Panc1 (cell line): ENCODE results near the gene APLN. TPM values are rescaled to one million over a fixed set of nuclear protein-coding genes. Genes with fewer than 3 reads are reported as not detected.

Experiments
- ATAC-seq: fragments of 200-7000 bp; cut with Tn5 transposase; 2 replicates; pipeline ENCODE4 v1.9.1; 2020; ENCODE audit warnings: mild to moderate bottlenecking, moderate library complexity
- BruUV-seq: library from RNA; stranded (reverse); fragments of 400-500 nt; replicated peaks from 2 replicates; lab custom pipeline; 2021; lab: Mats Ljungman, UMichigan
- CTCF ChIA-PET: fragments of 300-600 bp; sonication (Branson Sonifier 250); formaldehyde crosslinking; loops from one replicate; lab custom pipeline; 2022; ENCODE audit warnings: antibody characterized with exemption; lab: Charles Lee
- POLR2A ChIA-PET: fragments of 300-600 bp; sonication (Branson Sonifier 250); formaldehyde crosslinking; loops from one replicate; lab custom pipeline; 2022; ENCODE audit warnings: antibody characterized with exemption; lab: Charles Lee
- DNase-seq: peaks from one replicate; pipeline ENCODE4 v3.0.0-alpha.2; 2010; ENCODE audit warnings: low read depth, low spot score
- H3K27ac ChIP-seq: 2 replicates; pipeline ENCODE4 v1.5.1; 2011; ENCODE audit warnings: mild to moderate bottlenecking, low read length, inconsistent platforms
- H3K27me3 ChIP-seq: fragments of 200-500 bp; sonication (Bioruptor generic); 2 replicates; pipeline ENCODE4 v1.6.0; 2014; ENCODE audit warnings: low read length, inconsistent platforms; ENCODE audit not compliant: control insufficient read depth, insufficient read depth
- H3K36me3 ChIP-seq: fragments of 200-500 bp; sonication (Bioruptor generic); 2 replicates; pipeline ENCODE4 v1.5.1; 2014; ENCODE audit warnings: inconsistent platforms, mild to moderate bottlenecking, low read length, moderate library complexity; ENCODE audit not compliant: control insufficient read depth, insufficient read depth
- H3K4me1 ChIP-seq: 2 replicates; pipeline ENCODE4 v1.5.1; 2011; ENCODE audit warnings: inconsistent platforms, mild to moderate bottlenecking, low read length, moderate library complexity; ENCODE audit not compliant: control insufficient read depth, insufficient read depth
- H3K4me3 ChIP-seq, 2 experiments: 2 replicates each; pipeline ENCODE4 v1.5.1; 2011 to 2012; ENCODE audit warnings: low read depth in 2 of 2, low read length in 2 of 2, mild to moderate bottlenecking in 2 of 2, inconsistent platforms in 1 of 2, moderate library complexity in 1 of 2
- H3K9me3 ChIP-seq: fragments of 200-500 bp; sonication (Bioruptor generic); 2 replicates; pipeline ENCODE4 v1.5.1; 2014; ENCODE audit warnings: low read depth, mild to moderate bottlenecking, inconsistent platforms, low read length, moderate library complexity; ENCODE audit not compliant: control insufficient read depth, insufficient read depth
- POLR2AphosphoS5 ChIP-seq: IDR thresholded peaks from 2 replicates; pipeline ENCODE4 v1.6.1; 2012; ENCODE audit warnings: mild to moderate bottlenecking, low read depth, low read length, moderate library complexity
- SIN3A ChIP-seq: IDR thresholded peaks from 2 replicates; pipeline ENCODE4 v1.6.1; 2012; ENCODE audit warnings: low read depth, mild to moderate bottlenecking, low read length, moderate library complexity, borderline replicate concordance; ENCODE audit not compliant: insufficient read depth
- TCF7L2 ChIP-seq: IDR thresholded peaks from 2 replicates; pipeline ENCODE4 v1.6.1; 2011; ENCODE audit warnings: mild to moderate bottlenecking, low read depth, low read length, inconsistent platforms
- in situ Hi-C: cut with HindIII; loops from 2 replicates; pipeline ENCODE4 v1.10.0; 2016; ENCODE audit warnings: low sequenced_read_pairs, low pct_unique_long_range_greater_than_20kb
- intact Hi-C: fragments of 100-400 bp; cut with micrococcal nuclease; formaldehyde crosslinking; loops from one replicate; pipeline ENCODE4 v1.10.0; 2022; ENCODE audit not compliant: unreplicated experiment
- total RNA-seq: library from RNA; stranded (reverse); gene quantifications from one replicate; pipeline ENCODE4 v1.2.1, GENCODE V29; 2021; ENCODE audit not compliant: unreplicated experiment
- TF ChIP-seq, protein P1 (sequence below): fragments of 450-650 bp; IDR thresholded peaks from 2 replicates; pipeline ENCODE4 v1.5.1; 2017; ENCODE audit warnings: mild to moderate bottlenecking
- TF ChIP-seq, protein P2 (sequence below), 2 experiments: IDR thresholded peaks; 2 replicates each; pipeline ENCODE4 v1.6.1; 2011 to 2012; ENCODE audit warnings: low read depth in 2 of 2, control low read depth in 1 of 2, low read length in 1 of 2, mild to moderate bottlenecking in 1 of 2, moderate library complexity in 1 of 2; ENCODE audit not compliant: insufficient read depth in 1 of 2

The APLN gene
- total RNA-seq, 1 experiment from 2014 or later = 1.1 TPM

DNA sequence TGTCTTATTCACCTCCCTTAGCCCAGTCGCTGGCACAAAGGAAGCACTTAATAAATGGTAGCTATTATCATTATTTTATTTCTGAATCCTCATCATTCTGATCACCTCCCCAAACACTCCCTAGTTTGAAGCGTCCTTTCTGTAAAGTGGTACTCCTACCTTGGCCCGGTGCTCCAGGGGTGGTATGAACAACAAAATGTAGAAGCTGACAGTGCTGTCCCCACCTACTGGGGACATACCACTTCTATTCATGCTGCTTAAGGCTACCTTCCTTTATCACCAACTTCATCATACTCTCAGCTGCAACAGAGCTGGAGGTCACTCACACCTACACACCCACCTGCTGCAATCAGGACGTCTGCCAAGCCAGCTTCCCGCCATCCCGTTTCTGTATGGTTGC, 40.8 kb upstream of the APLN start:
- Histone ChIP-seq H3K27me3 (no peaks in the 10 kb centered on the region), H3K9me3 (no peaks in the 10 kb centered on the region), H3K4me1 (peaks cover 15% of the 10 kb centered on the region), H3K36me3 (no peaks in the 10 kb centered on the region), H3K27ac (no peak overlapping the region), H3K4me3 (no peak overlapping the region)
- intact Hi-C loops = no loop called here
- CTCF ChIA-PET = no interaction called here
- DNase-seq (no peak), ATAC-seq (no peak)
- no TSS peak for BruUV-seq
- no peak for TF ChIP-seq POLR2AphosphoS5
- in situ Hi-C loops = no loop called here
- POLR2A ChIA-PET = no interaction called here

DNA sequence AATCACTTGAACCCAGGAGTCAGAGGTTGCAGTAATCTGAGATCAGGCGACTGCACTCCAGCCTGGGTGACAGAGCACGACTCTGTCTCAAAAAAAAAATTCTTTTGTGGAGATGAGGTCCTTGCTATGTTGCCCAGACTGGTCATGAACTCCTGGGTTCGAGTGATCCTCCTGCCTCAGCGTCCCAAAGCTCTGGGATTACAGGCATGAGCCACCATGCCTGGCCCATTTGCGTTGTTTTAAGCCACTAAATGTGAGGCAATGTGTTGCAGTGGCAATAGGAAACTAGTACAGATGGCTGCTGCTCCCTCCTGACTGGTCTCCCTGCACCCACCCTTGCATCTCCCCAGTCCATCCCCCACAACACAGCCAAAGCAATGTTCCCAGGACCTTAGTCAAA, 40.0 kb upstream of the APLN start:
- H3K4me3 ChIP-seq = no peak overlapping the region
- CTCF ChIA-PET = no interaction called here
- ATAC-seq (no peak), DNase-seq (no peak)
- intact Hi-C loops (no loop called here), in situ Hi-C loops (no loop called here)
- H3K27ac ChIP-seq = no peak overlapping the region
- no peaks in the 10 kb centered on the region for H3K9me3 ChIP-seq
- no peaks in the 10 kb centered on the region for H3K27me3 ChIP-seq
- POLR2A ChIA-PET = interaction anchor here (0.6 kb wide), 1 partner anchor 195 kb away, joined by 3 read pairs; no protein-coding TSS in a partner anchor
- peaks cover 15% of the 10 kb centered on the region for H3K4me1 ChIP-seq
- no peaks in the 10 kb centered on the region for H3K36me3 ChIP-seq
- no TSS peak for BruUV-seq
- TF ChIP-seq, protein P1, sequence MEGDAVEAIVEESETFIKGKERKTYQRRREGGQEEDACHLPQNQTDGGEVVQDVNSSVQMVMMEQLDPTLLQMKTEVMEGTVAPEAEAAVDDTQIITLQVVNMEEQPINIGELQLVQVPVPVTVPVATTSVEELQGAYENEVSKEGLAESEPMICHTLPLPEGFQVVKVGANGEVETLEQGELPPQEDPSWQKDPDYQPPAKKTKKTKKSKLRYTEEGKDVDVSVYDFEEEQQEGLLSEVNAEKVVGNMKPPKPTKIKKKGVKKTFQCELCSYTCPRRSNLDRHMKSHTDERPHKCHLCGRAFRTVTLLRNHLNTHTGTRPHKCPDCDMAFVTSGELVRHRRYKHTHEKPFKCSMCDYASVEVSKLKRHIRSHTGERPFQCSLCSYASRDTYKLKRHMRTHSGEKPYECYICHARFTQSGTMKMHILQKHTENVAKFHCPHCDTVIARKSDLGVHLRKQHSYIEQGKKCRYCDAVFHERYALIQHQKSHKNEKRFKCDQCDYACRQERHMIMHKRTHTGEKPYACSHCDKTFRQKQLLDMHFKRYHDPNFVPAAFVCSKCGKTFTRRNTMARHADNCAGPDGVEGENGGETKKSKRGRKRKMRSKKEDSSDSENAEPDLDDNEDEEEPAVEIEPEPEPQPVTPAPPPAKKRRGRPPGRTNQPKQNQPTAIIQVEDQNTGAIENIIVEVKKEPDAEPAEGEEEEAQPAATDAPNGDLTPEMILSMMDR = no peak
- TF ChIP-seq, protein P2, sequence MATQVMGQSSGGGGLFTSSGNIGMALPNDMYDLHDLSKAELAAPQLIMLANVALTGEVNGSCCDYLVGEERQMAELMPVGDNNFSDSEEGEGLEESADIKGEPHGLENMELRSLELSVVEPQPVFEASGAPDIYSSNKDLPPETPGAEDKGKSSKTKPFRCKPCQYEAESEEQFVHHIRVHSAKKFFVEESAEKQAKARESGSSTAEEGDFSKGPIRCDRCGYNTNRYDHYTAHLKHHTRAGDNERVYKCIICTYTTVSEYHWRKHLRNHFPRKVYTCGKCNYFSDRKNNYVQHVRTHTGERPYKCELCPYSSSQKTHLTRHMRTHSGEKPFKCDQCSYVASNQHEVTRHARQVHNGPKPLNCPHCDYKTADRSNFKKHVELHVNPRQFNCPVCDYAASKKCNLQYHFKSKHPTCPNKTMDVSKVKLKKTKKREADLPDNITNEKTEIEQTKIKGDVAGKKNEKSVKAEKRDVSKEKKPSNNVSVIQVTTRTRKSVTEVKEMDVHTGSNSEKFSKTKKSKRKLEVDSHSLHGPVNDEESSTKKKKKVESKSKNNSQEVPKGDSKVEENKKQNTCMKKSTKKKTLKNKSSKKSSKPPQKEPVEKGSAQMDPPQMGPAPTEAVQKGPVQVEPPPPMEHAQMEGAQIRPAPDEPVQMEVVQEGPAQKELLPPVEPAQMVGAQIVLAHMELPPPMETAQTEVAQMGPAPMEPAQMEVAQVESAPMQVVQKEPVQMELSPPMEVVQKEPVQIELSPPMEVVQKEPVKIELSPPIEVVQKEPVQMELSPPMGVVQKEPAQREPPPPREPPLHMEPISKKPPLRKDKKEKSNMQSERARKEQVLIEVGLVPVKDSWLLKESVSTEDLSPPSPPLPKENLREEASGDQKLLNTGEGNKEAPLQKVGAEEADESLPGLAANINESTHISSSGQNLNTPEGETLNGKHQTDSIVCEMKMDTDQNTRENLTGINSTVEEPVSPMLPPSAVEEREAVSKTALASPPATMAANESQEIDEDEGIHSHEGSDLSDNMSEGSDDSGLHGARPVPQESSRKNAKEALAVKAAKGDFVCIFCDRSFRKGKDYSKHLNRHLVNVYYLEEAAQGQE (IDR thresholded peaks at IDR 0.05; ENCODE audit: insufficient read depth in 1 of 2, low read depth in 2 of 2, low read length in 1 of 2) = no peak
- TF ChIP-seq POLR2AphosphoS5 = no peak
- no peak for TF ChIP-seq SIN3A
- TF ChIP-seq TCF7L2 = no peak

DNA sequence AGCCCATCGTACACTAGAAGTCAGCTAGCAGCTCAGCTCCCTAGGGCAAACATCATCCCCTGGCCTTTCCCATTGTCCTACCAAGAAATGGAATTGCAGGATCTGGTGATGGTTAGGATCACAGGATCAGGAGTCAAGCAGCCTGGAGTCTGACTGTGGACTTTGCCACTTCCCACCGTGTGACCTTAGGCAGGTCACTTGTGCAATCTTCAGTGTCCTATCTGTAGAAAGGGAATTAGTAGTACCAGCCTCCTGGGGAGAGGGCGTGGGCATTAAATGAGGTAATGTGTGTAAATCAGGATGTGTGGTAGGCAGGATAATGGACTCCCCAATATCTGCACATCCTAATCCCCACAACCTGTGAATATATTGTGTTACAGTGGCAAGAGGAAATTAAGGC, 38.6 kb upstream of the APLN start:
- intact Hi-C loops (no loop called here), in situ Hi-C loops (no loop called here)
- H3K9me3 ChIP-seq = no peaks in the 10 kb centered on the region
- no peaks in the 10 kb centered on the region for H3K27me3 ChIP-seq
- POLR2A ChIA-PET = no interaction called here
- no peak overlapping the region for H3K27ac ChIP-seq
- CTCF ChIA-PET = no interaction called here
- H3K4me1 ChIP-seq = peaks cover 9% of the 10 kb centered on the region
- no peak overlapping the region for H3K4me3 ChIP-seq
- TF ChIP-seq, protein P2 (IDR thresholded peaks at IDR 0.05; ENCODE audit: insufficient read depth in 1 of 2, low read depth in 2 of 2, low read length in 1 of 2) = no peak
- TF ChIP-seq POLR2AphosphoS5 = no peak
- no peak for TF ChIP-seq TCF7L2
- TF ChIP-seq, protein P1 = no peak
- TF ChIP-seq SIN3A = no peak
- no peaks in the 10 kb centered on the region for H3K36me3 ChIP-seq
- no TSS peak for BruUV-seq
- no peak for ATAC-seq
- DNase-seq = no peak
